GM11168 (cell line): ENCODE measurements around the gene LHPP.

Source experiments
- in situ Hi-C: fragments of 300-500 bp; cut with MboI; formaldehyde crosslinking; loops from one replicate; pipeline ENCODE4 v1.12.0; 2022; ENCODE audit warnings: low sequenced_read_pairs; ENCODE audit not compliant: unreplicated experiment

The LHPP gene

DNA sequence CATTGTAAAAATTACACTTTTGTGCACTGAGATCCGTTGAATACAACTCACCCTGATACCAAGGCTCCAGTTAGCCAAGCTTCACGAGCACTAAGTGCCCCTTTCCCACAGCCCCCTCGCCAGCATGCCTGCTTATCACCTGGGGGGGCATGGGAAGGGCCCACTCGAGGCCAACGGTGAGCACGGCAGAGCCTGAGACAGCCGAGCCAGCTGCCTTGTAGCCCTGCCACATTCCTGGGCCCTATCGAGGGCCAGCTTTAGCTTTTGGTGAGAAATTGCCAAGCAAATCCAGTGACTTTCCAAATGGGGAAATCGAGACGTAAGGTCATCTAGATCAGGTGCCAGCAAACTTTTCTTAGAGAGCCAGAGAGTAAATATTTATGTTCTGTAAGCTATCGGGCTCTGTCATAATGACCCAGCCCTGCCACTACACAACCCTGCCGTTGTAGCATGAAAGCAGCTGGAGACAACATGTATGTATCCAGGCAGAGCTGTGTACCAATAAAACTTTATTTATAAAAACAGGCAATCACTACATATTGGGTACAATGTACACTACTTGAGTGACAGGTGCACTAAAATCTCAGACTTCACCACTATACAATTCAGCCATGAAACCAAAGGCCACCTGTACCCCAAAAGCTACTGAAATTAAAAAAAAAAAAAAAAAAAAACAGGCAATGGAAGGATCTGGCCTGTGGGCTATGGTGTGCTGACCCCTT lies 198.9 kb downstream of the LHPP start:
- in situ Hi-C loops: no loop called here

DNA sequence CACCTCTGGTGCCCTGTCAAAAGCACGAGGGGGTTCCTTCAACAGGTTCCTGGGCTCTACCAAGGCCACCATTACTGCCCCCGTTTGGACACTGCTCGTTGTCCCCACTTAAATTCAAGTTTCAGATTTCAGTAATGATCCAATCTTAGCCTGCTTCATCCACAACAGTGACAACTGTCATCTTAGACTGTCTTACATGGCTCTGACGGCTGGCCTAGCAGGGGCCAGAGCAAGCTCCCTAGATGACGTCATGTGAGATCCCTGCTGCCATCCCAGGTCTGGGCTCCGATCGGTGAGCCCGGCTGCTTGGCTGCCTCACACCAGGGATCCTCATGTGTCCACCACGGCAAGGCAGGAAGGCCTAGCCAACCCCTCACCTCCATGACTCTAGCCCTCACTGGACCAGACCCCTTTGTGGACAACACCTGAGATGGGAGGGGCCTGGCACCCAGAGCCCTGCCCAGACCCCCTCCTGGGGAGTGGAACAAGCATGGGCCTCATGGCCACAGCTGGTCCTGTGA lies 200.1 kb downstream of the LHPP start:
- in situ Hi-C loops: no loop called here

DNA sequence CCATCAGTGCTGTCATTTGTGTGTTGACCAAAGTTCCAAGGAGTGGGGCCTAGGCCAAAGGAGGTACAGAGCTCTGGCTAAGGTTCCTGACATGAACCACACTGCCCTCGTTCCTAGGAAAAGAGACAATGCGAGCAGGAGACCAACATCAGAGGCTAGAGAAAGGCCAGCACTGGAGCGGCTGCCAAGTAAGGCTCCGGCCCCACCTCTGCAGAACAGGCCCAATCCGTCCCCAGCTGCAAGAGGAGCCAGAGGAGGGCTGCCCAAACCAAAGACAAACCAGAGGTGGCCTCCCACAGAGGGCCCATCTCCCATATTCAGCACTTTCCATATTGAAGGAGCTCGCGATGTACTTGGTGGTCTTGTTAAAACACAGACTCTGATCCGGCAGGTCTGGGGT lies 201.6 kb downstream of the LHPP start:
- in situ Hi-C loops: no loop called here
